ENCODE measurements around the gene STX4. TPM values are rescaled to one million over a fixed set of nuclear protein-coding genes. Genes with fewer than 3 reads are reported as not detected.

Gene STX4
- total RNA-seq, 1 donor from 2014 or later, result 49.1 TPM

DNA sequence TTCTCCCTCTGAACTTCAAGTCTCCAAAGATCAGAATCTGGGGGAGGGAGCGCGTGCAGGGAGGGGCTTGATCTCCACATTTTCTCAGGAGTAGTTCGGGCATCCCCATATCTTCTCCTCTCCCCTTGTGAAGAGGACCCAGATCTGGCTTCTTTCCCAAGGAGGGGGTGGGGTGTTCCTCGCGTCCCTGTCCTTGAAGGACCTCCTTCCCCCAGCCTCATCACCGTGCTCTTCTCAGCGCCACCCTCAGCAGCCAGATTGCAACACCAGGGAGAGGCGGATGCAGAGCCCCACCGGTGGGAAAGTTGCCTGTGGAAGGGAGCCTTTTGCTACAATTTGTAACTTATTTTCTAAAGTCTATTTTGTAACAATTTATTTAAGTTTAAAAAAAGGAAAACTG is 49.7 kb downstream of the STX4 start:
- H3K27me3 Mint-ChIP-seq, result no peaks in the 10 kb centered on the region
- intact Hi-C loops (cut with micrococcal nuclease), result no loop called here
- peaks cover 34% of the 10 kb centered on the region for H3K36me3 Mint-ChIP-seq (ENCODE audit: low read depth)
- H3K4me3 Mint-ChIP-seq, result no peak overlapping the region
- DNase-seq, result no peak
- no peak overlapping the region for H3K27ac Mint-ChIP-seq
- H3K9me3 Mint-ChIP-seq, result no peaks in the 10 kb centered on the region
- H3K4me1 Mint-ChIP-seq, result peaks cover 5% of the 10 kb centered on the region

GRCh38 chr16:31083556-31083955 is 50.2 kb downstream of the STX4 start:
- peaks cover 5% of the 10 kb centered on the region for H3K4me1 Mint-ChIP-seq
- intact Hi-C loops (cut with micrococcal nuclease), result no loop called here
- no peak overlapping the region for H3K4me3 Mint-ChIP-seq
- DNase-seq, result no peak
- H3K36me3 Mint-ChIP-seq (ENCODE audit: low read depth), result peaks cover 29% of the 10 kb centered on the region
- no peaks in the 10 kb centered on the region for H3K9me3 Mint-ChIP-seq
- H3K27me3 Mint-ChIP-seq, result no peaks in the 10 kb centered on the region
- H3K27ac Mint-ChIP-seq, result no peak overlapping the region

DNA sequence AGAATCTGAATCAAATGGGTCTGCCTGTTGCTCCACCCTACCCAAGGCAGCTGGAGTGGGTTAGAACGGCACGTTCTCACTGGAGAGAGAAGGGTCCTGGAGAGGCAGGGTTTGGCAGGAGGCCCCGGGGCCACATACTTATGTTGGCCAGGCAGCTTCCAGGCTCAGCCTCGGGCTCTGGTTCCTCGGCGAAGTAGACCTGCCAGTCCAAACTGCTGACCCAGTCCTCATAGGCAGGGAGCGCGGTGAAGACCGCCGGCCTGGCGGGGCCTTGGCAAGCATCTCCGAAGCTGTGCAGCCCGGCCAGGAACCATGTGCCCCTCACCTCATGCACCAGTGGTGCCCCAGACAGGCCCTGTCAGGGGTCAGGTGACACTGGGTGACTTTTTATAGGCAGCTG is 50.6 kb downstream of the STX4 start:
- Mint-ChIP-seq H3K27me3 (no peaks in the 10 kb centered on the region), H3K4me3 (no peak overlapping the region), H3K9me3 (no peaks in the 10 kb centered on the region), H3K4me1 (peaks cover 5% of the 10 kb centered on the region), H3K36me3 (ENCODE audit: low read depth) (peaks cover 25% of the 10 kb centered on the region), H3K27ac (no peak overlapping the region)
- DNase-seq, result no peak
- intact Hi-C loops (cut with micrococcal nuclease), result no loop called here

DNA sequence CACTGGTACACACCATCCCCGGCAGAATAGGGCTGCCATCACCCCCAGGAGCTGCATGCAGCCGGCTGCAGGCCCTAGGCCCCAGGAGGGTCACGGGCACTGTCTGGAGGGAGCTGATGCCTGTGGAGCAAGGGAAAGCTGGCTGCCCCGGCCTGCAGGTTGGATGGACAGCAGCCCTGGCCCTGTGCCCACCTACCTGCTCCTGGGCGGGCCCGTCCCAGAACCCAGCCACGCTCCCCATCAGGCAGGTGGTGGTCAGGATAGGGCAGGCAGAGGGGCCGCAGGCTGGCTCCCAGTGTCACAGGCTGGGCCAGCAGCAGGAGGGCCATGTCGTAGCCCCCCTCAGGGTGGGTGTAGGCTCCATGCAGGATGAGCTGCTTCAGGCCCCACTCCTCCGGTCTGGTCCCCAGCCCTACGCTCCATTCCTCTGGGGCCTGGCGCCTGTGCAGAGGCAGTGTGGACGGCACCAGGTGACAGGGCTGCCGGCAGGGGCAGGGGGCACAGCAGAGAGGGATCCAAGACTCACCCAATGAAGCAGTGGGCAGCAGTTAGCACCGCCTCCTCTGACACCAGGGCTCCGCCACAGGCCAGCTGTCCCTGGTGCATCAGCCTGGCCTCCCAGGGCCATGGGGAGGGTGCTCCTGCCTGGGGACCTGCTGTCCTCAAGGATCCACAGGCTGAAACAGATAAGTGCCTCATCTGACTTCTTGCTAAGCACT is 51.4 kb downstream of the STX4 start:
- Mint-ChIP-seq H3K4me1 (peaks cover 5% of the 10 kb centered on the region), H3K36me3 (ENCODE audit: low read depth) (peaks cover 22% of the 10 kb centered on the region), H3K4me3 (no peak overlapping the region), H3K27ac (no peak overlapping the region), H3K9me3 (no peaks in the 10 kb centered on the region), H3K27me3 (no peaks in the 10 kb centered on the region)
- intact Hi-C loops (cut with micrococcal nuclease), result no loop called here
- no peak for DNase-seq

DNA sequence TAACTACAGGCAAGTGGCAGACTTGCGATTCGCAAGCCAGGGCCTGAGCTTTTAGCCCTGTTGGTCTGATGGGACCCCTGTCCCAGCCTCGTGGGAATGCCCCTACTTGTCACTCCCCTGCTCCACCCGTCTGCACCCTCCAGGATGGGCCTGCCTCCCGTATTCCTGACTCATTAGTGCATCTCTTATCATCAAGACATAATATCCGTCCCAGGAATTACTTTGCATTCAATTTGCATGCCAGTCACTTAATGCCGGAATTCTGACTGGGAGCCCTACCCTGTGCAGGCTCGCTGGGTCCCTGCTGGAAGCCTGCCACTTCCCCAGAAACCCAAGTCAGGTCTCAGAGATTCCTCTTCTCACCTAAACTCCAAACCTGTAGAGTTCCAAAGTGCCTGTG is 52.1 kb downstream of the STX4 start:
- intact Hi-C loops (cut with micrococcal nuclease), result no loop called here
- H3K36me3 Mint-ChIP-seq (ENCODE audit: low read depth), result peaks cover 21% of the 10 kb centered on the region
- no peak overlapping the region for H3K27ac Mint-ChIP-seq
- no peak for DNase-seq
- H3K4me1 Mint-ChIP-seq, result peaks cover 5% of the 10 kb centered on the region
- H3K27me3 Mint-ChIP-seq, result no peaks in the 10 kb centered on the region
- no peaks in the 10 kb centered on the region for H3K9me3 Mint-ChIP-seq
- no peak overlapping the region for H3K4me3 Mint-ChIP-seq

DNA sequence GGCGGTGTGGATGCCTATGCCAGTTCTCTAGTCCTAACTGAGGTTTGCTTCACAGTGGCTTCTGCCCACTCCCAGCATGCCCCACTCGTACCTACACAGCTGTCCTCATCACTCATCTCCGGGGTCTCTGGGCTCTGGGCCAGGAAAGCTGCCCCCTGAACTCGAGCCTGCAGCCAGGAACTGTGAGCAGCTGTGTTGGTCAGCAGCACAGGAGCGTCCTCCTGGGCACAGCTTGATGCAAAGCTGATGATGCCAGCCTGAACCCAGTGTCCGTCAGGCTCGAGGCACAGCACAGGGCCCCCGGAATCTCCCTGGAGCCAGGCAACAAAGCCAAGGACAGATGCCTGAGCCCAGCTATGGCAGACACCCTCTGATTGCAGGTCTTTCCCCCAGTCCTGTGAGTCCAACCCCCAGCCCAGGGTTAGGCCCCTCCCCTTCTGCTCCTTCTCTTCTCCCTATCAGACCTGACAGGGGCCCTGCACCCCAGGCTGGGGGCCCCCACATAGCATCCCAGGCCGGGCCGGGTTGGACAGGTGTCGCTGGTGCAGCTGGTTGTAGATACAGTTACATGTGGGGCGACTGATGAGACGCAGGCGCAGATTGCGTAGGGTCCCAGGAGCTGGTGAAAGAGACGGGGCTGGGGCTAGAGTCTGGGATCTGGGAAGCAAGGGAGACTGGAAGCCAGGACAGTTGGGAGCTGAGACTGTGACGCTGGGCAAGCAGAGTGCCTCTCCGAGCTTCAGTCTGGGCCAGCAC is 52.7 kb downstream of the STX4 start:
- Mint-ChIP-seq H3K27ac (no peak overlapping the region), H3K4me1 (peaks cover 7% of the 10 kb centered on the region), H3K36me3 (ENCODE audit: low read depth) (peaks cover 21% of the 10 kb centered on the region), H3K4me3 (no peak overlapping the region), H3K9me3 (no peaks in the 10 kb centered on the region), H3K27me3 (no peaks in the 10 kb centered on the region)
- intact Hi-C loops (cut with micrococcal nuclease), result no loop called here
- DNase-seq, result no peak

- no peaks in the 10 kb centered on the region for H3K9me3 Mint-ChIP-seq
- H3K27me3 Mint-ChIP-seq, result no peaks in the 10 kb centered on the region
- no peak overlapping the region for H3K4me3 Mint-ChIP-seq
- H3K27ac Mint-ChIP-seq, result no peak overlapping the region
- peaks cover 22% of the 10 kb centered on the region for H3K36me3 Mint-ChIP-seq (ENCODE audit: low read depth)
- DNase-seq, result no peak
- intact Hi-C loops (cut with micrococcal nuclease), result no loop called here
- peaks cover 7% of the 10 kb centered on the region for H3K4me1 Mint-ChIP-seq
Observed at GRCh38 chr16:31086629-31086906, 53.2 kb downstream of the STX4 start.

- Mint-ChIP-seq H3K27ac (no peak overlapping the region), H3K9me3 (no peaks in the 10 kb centered on the region), H3K4me3 (no peak overlapping the region), H3K27me3 (no peaks in the 10 kb centered on the region), H3K36me3 (ENCODE audit: low read depth) (peaks cover 19% of the 10 kb centered on the region), H3K4me1 (peaks cover 6% of the 10 kb centered on the region)
- no peak for DNase-seq
- intact Hi-C loops (cut with micrococcal nuclease), result no loop called here
Observed at GRCh38 chr16:31087481-31087880, 54.1 kb downstream of the STX4 start.

GRCh38 chr16:31087971-31088370 is 54.6 kb downstream of the STX4 start:
- H3K27ac Mint-ChIP-seq, result peak overlapping the region; percentile 60
- intact Hi-C loops (cut with micrococcal nuclease), result no loop called here
- no peak overlapping the region for H3K4me3 Mint-ChIP-seq
- H3K9me3 Mint-ChIP-seq, result no peaks in the 10 kb centered on the region
- no peaks in the 10 kb centered on the region for H3K27me3 Mint-ChIP-seq
- H3K4me1 Mint-ChIP-seq, result peaks cover 8% of the 10 kb centered on the region
- no peak for DNase-seq
- peaks cover 19% of the 10 kb centered on the region for H3K36me3 Mint-ChIP-seq (ENCODE audit: low read depth)

DNA sequence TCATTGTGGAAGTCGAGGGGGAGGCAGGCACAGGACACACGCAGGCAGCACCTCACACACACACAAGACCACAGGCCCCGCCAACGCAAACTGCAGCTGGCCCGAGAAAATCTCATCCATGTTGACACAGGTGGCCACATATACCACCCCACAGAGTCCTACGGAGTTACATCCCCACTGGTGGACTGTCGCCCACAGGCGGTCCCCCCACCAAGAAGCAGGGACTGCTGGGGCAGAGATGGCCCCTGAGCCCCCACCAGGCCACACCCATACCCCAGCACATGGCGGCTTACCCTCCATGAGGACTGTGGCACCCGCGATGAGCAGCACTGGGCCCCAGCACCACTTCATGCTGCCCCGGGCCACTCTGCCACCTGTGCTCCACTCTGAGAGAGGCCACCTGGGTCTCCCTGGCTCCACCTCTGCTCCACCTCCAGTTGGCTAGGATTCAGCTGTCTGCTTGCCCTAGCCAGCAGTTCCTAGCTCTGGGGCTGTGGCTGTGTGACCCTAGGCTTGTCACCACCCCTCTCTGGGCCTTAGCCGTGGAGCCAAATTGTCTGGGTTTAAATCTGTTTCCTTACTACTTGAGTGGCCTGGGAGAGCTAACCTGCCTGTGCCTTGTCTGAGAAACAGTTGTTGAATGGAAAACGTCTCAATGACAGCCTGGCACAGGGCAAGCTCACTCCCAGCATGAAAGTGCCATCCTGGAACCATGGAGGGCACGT is 55.3 kb downstream of the STX4 start, which contains the start of gene PRSS53:
Gene PRSS53, minus strand, starts transcription at position 485 of the 725 bp plus-strand sequence. Its CDS starts 134 bp downstream, at position 351.
- Mint-ChIP-seq H3K4me3 (no peak within 1 kb of the TSS), H3K9me3 (no peaks in the 10 kb centered on the region), H3K27me3 (no peaks in the 10 kb centered on the region), H3K36me3 (ENCODE audit: low read depth) (peaks cover 19% of the 10 kb centered on the region), H3K4me1 (peaks cover 10% of the 10 kb centered on the region), H3K27ac (peak within 1 kb of the TSS; percentile 60)
- DNase-seq, result no peak
- intact Hi-C loops (cut with micrococcal nuclease), result no loop called here

GRCh38 chr16:31089199-31089598 is 55.8 kb downstream of the STX4 start:
- Mint-ChIP-seq H3K27ac (no peak overlapping the region), H3K9me3 (no peaks in the 10 kb centered on the region), H3K27me3 (no peaks in the 10 kb centered on the region), H3K4me3 (no peak overlapping the region), H3K4me1 (peaks cover 15% of the 10 kb centered on the region), H3K36me3 (ENCODE audit: low read depth) (peaks cover 22% of the 10 kb centered on the region)
- intact Hi-C loops (cut with micrococcal nuclease), result no loop called here
- DNase-seq, result no peak

Other genes starting within 250 kb of the STX4 start
- 2.5 and 2.6 TPM in 2 replicates for gene ZNF629, start 246.4 kb upstream of the STX4 start, total RNA-seq
- gene BCL7C, start 139.5 kb upstream of the STX4 start, total RNA-seq, result 23.9 and 24.5 TPM in 2 replicates
- gene CTF1, start 136.9 kb upstream of the STX4 start, total RNA-seq, result 0.17 and 0.33 TPM in 2 replicates
- 35.9 and 36.5 TPM in 2 replicates for gene FBXL19, start 110.0 kb upstream of the STX4 start, total RNA-seq
- gene ORAI3, start 84.5 kb upstream of the STX4 start, total RNA-seq, result 11.8 and 12.7 TPM in 2 replicates
- gene SETD1A, start 75.8 kb upstream of the STX4 start, total RNA-seq, result 30.7 and 31.5 TPM in 2 replicates
- gene HSD3B7, start 48.4 kb upstream of the STX4 start, total RNA-seq, result 2.9 and 3.2 TPM in 2 replicates
- 0.75 and 0.78 TPM in 2 replicates for gene STX1B, start 22.9 kb upstream of the STX4 start, total RNA-seq
- gene ZNF668, start 40.7 kb downstream of the STX4 start, total RNA-seq, result 15.6 and 15.9 TPM in 2 replicates
- 21.1 and 23.3 TPM in 2 replicates for gene ZNF646, start 40.9 kb downstream of the STX4 start, total RNA-seq
- gene PRSS53, start 55.4 kb downstream of the STX4 start, total RNA-seq, result 4.3 and 4.8 TPM in 2 replicates
- 56.2 and 59.1 TPM in 2 replicates for gene VKORC1, start 61.2 kb downstream of the STX4 start, total RNA-seq
- 44.3 and 44.9 TPM in 2 replicates for gene BCKDK, start 74.8 kb downstream of the STX4 start, total RNA-seq
- gene KAT8, start 84.1 kb downstream of the STX4 start, total RNA-seq, result 56.9 and 63.3 TPM in 2 replicates
- not detected in 2 replicates for gene PRSS8, start 102.2 kb downstream of the STX4 start, total RNA-seq
- 0.33 and 0.59 TPM in 2 replicates for gene PRSS36, start 116.5 kb downstream of the STX4 start, total RNA-seq
- gene FUS, start 146.6 kb downstream of the STX4 start, total RNA-seq, result 936 and 955 TPM in 2 replicates
- gene PYCARD, start 169.2 kb downstream of the STX4 start, total RNA-seq, result 15.6 and 17.1 TPM in 2 replicates
- 0.05 and 0.09 TPM in 2 replicates for gene TRIM72, start 180.6 kb downstream of the STX4 start, total RNA-seq
- not detected in 2 replicates for gene PYDC1, start 183.6 kb downstream of the STX4 start, total RNA-seq
- 16.8 and 18.2 TPM in 2 replicates for gene ITGAM, start 226.4 kb downstream of the STX4 start, total RNA-seq